HUES6 (cell line): ENCODE data around the gene TTBK1.

Experiments used
- H3K27ac ChIP-seq: 2 replicates; pipeline ENCODE4 v1.7.0; 2013; ENCODE audit warnings: low read depth, mild to moderate bottlenecking, low read length, inconsistent platforms
- H3K27me3 ChIP-seq: 2 replicates; pipeline ENCODE4 v1.6.1; 2013; ENCODE audit warnings: low read length; ENCODE audit not compliant: control insufficient read depth, insufficient read depth
- H3K36me3 ChIP-seq: 2 replicates; pipeline ENCODE4 v1.6.1; 2013; ENCODE audit warnings: low read length; ENCODE audit not compliant: control insufficient read depth, insufficient read depth
- H3K4me1 ChIP-seq: 2 replicates; pipeline ENCODE4 v1.6.1; 2013; ENCODE audit warnings: low read length; ENCODE audit not compliant: control insufficient read depth, insufficient read depth
- H3K4me3 ChIP-seq: 2 replicates; pipeline ENCODE4 v1.5.1; 2013; ENCODE audit warnings: low read depth, low read length
- H3K9ac ChIP-seq: one replicate; pipeline ENCODE4 v1.6.1; 2013; ENCODE audit warnings: mild to moderate bottlenecking, low read length
- H3K9me3 ChIP-seq: 2 replicates; pipeline ENCODE4 v1.6.1; 2013; ENCODE audit warnings: low read depth, low read length; ENCODE audit not compliant: control insufficient read depth, insufficient read depth

Gene TTBK1

GRCh38 chr6:43264599-43265145, 21.4 kb downstream of the TTBK1 start:
- peaks cover 28% of the 10 kb centered on the region for H3K4me1 ChIP-seq
- no peak overlapping the region for H3K27ac ChIP-seq
- H3K36me3 ChIP-seq, result no peaks in the 10 kb centered on the region
- peaks cover 21% of the 10 kb centered on the region for H3K27me3 ChIP-seq
- no peaks in the 10 kb centered on the region for H3K9me3 ChIP-seq
- no peak overlapping the region for H3K4me3 ChIP-seq
- no peak overlapping the region for H3K9ac ChIP-seq

GRCh38 chr6:43265564-43265963, 22.3 kb downstream of the TTBK1 start:
- Histone ChIP-seq H3K4me3 (no peak overlapping the region), H3K27me3 (peaks cover 30% of the 10 kb centered on the region), H3K9me3 (no peaks in the 10 kb centered on the region), H3K27ac (no peak overlapping the region), H3K36me3 (no peaks in the 10 kb centered on the region), H3K9ac (no peak overlapping the region), H3K4me1 (peaks cover 36% of the 10 kb centered on the region)

- Histone ChIP-seq H3K4me3 (no peak overlapping the region), H3K27me3 (peaks cover 49% of the 10 kb centered on the region), H3K9ac (no peak overlapping the region), H3K36me3 (no peaks in the 10 kb centered on the region), H3K27ac (no peak overlapping the region), H3K9me3 (no peaks in the 10 kb centered on the region), H3K4me1 (peaks cover 39% of the 10 kb centered on the region)
These were observed 24.5 kb downstream of the TTBK1 start for GRCh38 chr6:43267619-43268354.

GRCh38 chr6:43268355-43268700, 25.0 kb downstream of the TTBK1 start:
- Histone ChIP-seq H3K4me3 (no peak overlapping the region), H3K9ac (no peak overlapping the region), H3K27me3 (peaks cover 55% of the 10 kb centered on the region), H3K36me3 (no peaks in the 10 kb centered on the region), H3K27ac (no peak overlapping the region), H3K4me1 (peaks cover 39% of the 10 kb centered on the region), H3K9me3 (no peaks in the 10 kb centered on the region)

- H3K9ac ChIP-seq, result no peak overlapping the region
- no peaks in the 10 kb centered on the region for H3K9me3 ChIP-seq
- peaks cover 40% of the 10 kb centered on the region for H3K4me1 ChIP-seq
- no peak overlapping the region for H3K27ac ChIP-seq
- peaks cover 60% of the 10 kb centered on the region for H3K27me3 ChIP-seq
- peak overlapping the region; percentile 48 for H3K4me3 ChIP-seq
- H3K36me3 ChIP-seq, result no peaks in the 10 kb centered on the region
These were observed 25.5 kb downstream of the TTBK1 start for GRCh38 chr6:43268782-43269272.

- H3K27me3 ChIP-seq, result peaks cover 66% of the 10 kb centered on the region
- H3K9me3 ChIP-seq, result no peaks in the 10 kb centered on the region
- H3K4me3 ChIP-seq, result peak overlapping the region; percentile 48
- no peak overlapping the region for H3K27ac ChIP-seq
- H3K4me1 ChIP-seq, result peaks cover 46% of the 10 kb centered on the region
- H3K9ac ChIP-seq, result no peak overlapping the region
- H3K36me3 ChIP-seq, result no peaks in the 10 kb centered on the region
These were observed 26.2 kb downstream of the TTBK1 start for GRCh38 chr6:43269273-43270007.

- Histone ChIP-seq H3K36me3 (no peaks in the 10 kb centered on the region), H3K4me3 (no peak overlapping the region), H3K9me3 (no peaks in the 10 kb centered on the region), H3K4me1 (peaks cover 54% of the 10 kb centered on the region), H3K9ac (no peak overlapping the region), H3K27ac (no peak overlapping the region), H3K27me3 (peaks cover 84% of the 10 kb centered on the region)
These were observed 28.0 kb downstream of the TTBK1 start for GRCh38 chr6:43271103-43271815.

- H3K9me3 ChIP-seq, result no peaks in the 10 kb centered on the region
- no peak overlapping the region for H3K4me3 ChIP-seq
- no peak overlapping the region for H3K9ac ChIP-seq
- peaks cover 58% of the 10 kb centered on the region for H3K4me1 ChIP-seq
- no peaks in the 10 kb centered on the region for H3K36me3 ChIP-seq
- H3K27ac ChIP-seq, result no peak overlapping the region
- peaks cover 90% of the 10 kb centered on the region for H3K27me3 ChIP-seq
These were observed 28.7 kb downstream of the TTBK1 start for GRCh38 chr6:43271944-43272343.

- H3K9me3 ChIP-seq, result no peaks in the 10 kb centered on the region
- no peak overlapping the region for H3K9ac ChIP-seq
- H3K27me3 ChIP-seq, result peaks cover 86% of the 10 kb centered on the region
- no peak overlapping the region for H3K27ac ChIP-seq
- no peaks in the 10 kb centered on the region for H3K36me3 ChIP-seq
- no peak overlapping the region for H3K4me3 ChIP-seq
- H3K4me1 ChIP-seq, result peaks cover 53% of the 10 kb centered on the region
These were observed 30.4 kb downstream of the TTBK1 start for GRCh38 chr6:43273707-43274106.

- peak overlapping the region; percentile 58 for H3K4me3 ChIP-seq
- peaks cover 51% of the 10 kb centered on the region for H3K4me1 ChIP-seq
- no peaks in the 10 kb centered on the region for H3K9me3 ChIP-seq
- no peak overlapping the region for H3K27ac ChIP-seq
- H3K9ac ChIP-seq, result no peak overlapping the region
- peaks cover 80% of the 10 kb centered on the region for H3K27me3 ChIP-seq
- H3K36me3 ChIP-seq, result no peaks in the 10 kb centered on the region
These were observed 31.0 kb downstream of the TTBK1 start for GRCh38 chr6:43274127-43274915.
